ENCODE results near the gene KMT2D.

GRCh38 chr12:49086116-49086515 is 25.5 kb upstream of the KMT2D start:
- TF ChIP-seq CTCF (IDR thresholded peaks at IDR 0.05) = no peak
- no peak for TF ChIP-seq POLR2A (IDR thresholded peaks at IDR 0.05)

Measured in testis (tissue), 2 donors.